ENCODE measurements around the gene NUTM2G.
"Not testable (repeated sequence)": the region's sequence is repeated elsewhere in the genome, so short reads cannot be mapped to it uniquely, and the experiment has no call there.

- not testable (repeated sequence) for TF ChIP-seq CTCF, POLR2A, POLR2AphosphoS5 (IDR thresholded peaks at IDR 0.05)
Measured at GRCh38 chr9:96904947-96905722, 23.5 kb upstream of the NUTM2G start.

All from breast epithelium (tissue), 3 donors.